ENCODE results near the gene VEZF1.
A peak's percentile ranks its signal among the peaks of the same experiment; 100 is the strongest.

Gene VEZF1

GRCh38 chr17:57994436-57994835 is 6.4 kb upstream of the VEZF1 start:
- TF ChIP-seq CTCF (IDR thresholded peaks at IDR 0.05; ENCODE audit: low read depth, low read length) = no peak
- Histone ChIP-seq H3K4me1 (peaks cover 5% of the 10 kb centered on the region), H3K4me3 (ENCODE audit: low read depth, low read length) (no peak overlapping the region), H3K9me3 (no peaks in the 10 kb centered on the region), H3K27me3 (no peaks in the 10 kb centered on the region), H3K36me3 (peaks cover 21% of the 10 kb centered on the region)
- no peak for DNase-seq

- no peak for TF ChIP-seq CTCF (IDR thresholded peaks at IDR 0.05; ENCODE audit: low read depth, low read length)
- H3K4me3 ChIP-seq (ENCODE audit: low read depth, low read length) = no peak overlapping the region
- no peak for DNase-seq
- H3K4me1 ChIP-seq = peaks cover 11% of the 10 kb centered on the region
- H3K27me3 ChIP-seq = no peaks in the 10 kb centered on the region
- peaks cover 13% of the 10 kb centered on the region for H3K36me3 ChIP-seq
- H3K9me3 ChIP-seq = no peaks in the 10 kb centered on the region
These were observed 5.7 kb upstream of the VEZF1 start for GRCh38 chr17:57993471-57994365.

- Histone ChIP-seq H3K9me3 (no peaks in the 10 kb centered on the region), H3K4me1 (peaks cover 11% of the 10 kb centered on the region), H3K4me3 (ENCODE audit: low read depth, low read length) (no peak overlapping the region), H3K36me3 (no peaks in the 10 kb centered on the region), H3K27me3 (no peaks in the 10 kb centered on the region)
- no peak for TF ChIP-seq CTCF (IDR thresholded peaks at IDR 0.05; ENCODE audit: low read depth, low read length)
- DNase-seq = no peak
These were observed 3.5 kb upstream of the VEZF1 start for GRCh38 chr17:57991537-57991936.

- Histone ChIP-seq H3K27me3 (no peaks in the 10 kb centered on the region), H3K36me3 (no peaks in the 10 kb centered on the region), H3K4me1 (peaks cover 12% of the 10 kb centered on the region), H3K9me3 (no peaks in the 10 kb centered on the region), H3K4me3 (ENCODE audit: low read depth, low read length) (no peak overlapping the region)
- no peak for DNase-seq
- TF ChIP-seq CTCF (IDR thresholded peaks at IDR 0.05; ENCODE audit: low read depth, low read length) = no peak
These were observed 2.0 kb upstream of the VEZF1 start for GRCh38 chr17:57990037-57990436.

GRCh38 chr17:57988301-57989250 is 522 bp upstream of the VEZF1 start:
- H3K4me1 ChIP-seq = peaks cover 20% of the 10 kb centered on the region
- H3K4me3 ChIP-seq (ENCODE audit: low read depth, low read length) = peak overlapping the region; percentile 79
- H3K9me3 ChIP-seq = no peaks in the 10 kb centered on the region
- no peaks in the 10 kb centered on the region for H3K27me3 ChIP-seq
- peak; percentile 39 for TF ChIP-seq CTCF (IDR thresholded peaks at IDR 0.05; ENCODE audit: low read depth, low read length)
- no peaks in the 10 kb centered on the region for H3K36me3 ChIP-seq
- DNase-seq = peak; percentile 79
